ENCODE data around the gene CACNB4.

GRCh38 chr2:151844211-151844896, 254.5 kb downstream of the CACNB4 start:
- no peak for TF ChIP-seq CTCF (IDR thresholded peaks at IDR 0.05)
- TF ChIP-seq POLR2A (IDR thresholded peaks at IDR 0.05): no peak
